K562 (cell line): ENCODE measurements around the gene PRR15L.

ENCODE experiments used
- EZH2 ChIP-seq: IDR thresholded peaks from 2 replicates; pipeline ENCODE4 v1.6.1; 2012; ENCODE audit warnings: low read depth, mild to moderate bottlenecking, inconsistent platforms, low read length, borderline replicate concordance
- FOXA3 ChIP-seq, 2 experiments: fragments of 450-650 bp in 1 of 2; sonication (generic) in 1 of 2; formaldehyde crosslinking; IDR thresholded peaks in 1 of 2; conservative IDR thresholded peaks in 1 of 2; 2 replicates each; pipeline versions ENCODE4 v1.4.0 to v1.8.0; 2020 to 2022; ENCODE audit warnings: mild to moderate bottlenecking in 2 of 2, missing genetic modification reagents in 1 of 2
- MYC ChIP-seq, 2 experiments: fragments of 250-450 bp in 1 of 2; sonication (Bioruptor Pico) in 1 of 2; IDR thresholded peaks; 2 replicates each; pipeline versions ENCODE4 v1.5.1 to v1.6.1; 2012 to 2021; ENCODE audit warnings: low read depth in 2 of 2, borderline replicate concordance in 1 of 2, improper control_type of control experiment in 1 of 2, low read length in 1 of 2, mild to moderate bottlenecking in 1 of 2, moderate library complexity in 1 of 2
- NFIC ChIP-seq: fragments of 450-650 bp; IDR thresholded peaks from 2 replicates; pipeline ENCODE4 v1.6.1; 2017; ENCODE audit warnings: mild to moderate bottlenecking, inconsistent platforms
- POLR2A ChIP-seq: fragments of 450-650 bp; conservative IDR thresholded peaks from 2 replicates; pipeline ENCODE4 v1.6.1; 2016
- POLR2G ChIP-seq: fragments of 200-400 bp; formaldehyde crosslinking; IDR thresholded peaks from 2 replicates; pipeline ENCODE4 v1.6.1; 2017; ENCODE audit warnings: low read depth, mild to moderate bottlenecking, antibody characterized with exemption, low read length, moderate library complexity
- SETDB1 ChIP-seq: IDR thresholded peaks from one replicate; pipeline ENCODE4 v1.6.1; 2012; ENCODE audit warnings: low read length, control low read depth, inconsistent platforms
- SIN3A ChIP-seq, 2 experiments: fragments of 150-350 bp in 1 of 2; IDR thresholded peaks; 2 replicates each; pipeline ENCODE4 v1.6.1; 2011 to 2016; ENCODE audit warnings: borderline replicate concordance in 2 of 2, low read depth in 2 of 2, low read length in 2 of 2, mild to moderate bottlenecking in 2 of 2, moderate library complexity in 2 of 2; ENCODE audit not compliant: control insufficient read depth in 1 of 2
- ZNF121 ChIP-seq: sonication (generic); formaldehyde crosslinking; conservative IDR thresholded peaks from 2 replicates; pipeline ENCODE4 v1.8.0; 2022; ENCODE audit warnings: missing genetic modification reagents
- ZNF184 ChIP-seq: sonication (generic); formaldehyde crosslinking; IDR thresholded peaks from 2 replicates; pipeline ENCODE4 v1.5.0; 2020; ENCODE audit warnings: missing genetic modification reagents
- TF ChIP-seq, protein P1 (sequence below), 3 experiments: IDR thresholded peaks in 2 of 3; conservative IDR thresholded peaks in 1 of 3; 2 replicates each; pipeline ENCODE4 v1.5.1; 2011 to 2012; ENCODE audit warnings: low read length in 3 of 3, mild to moderate bottlenecking in 3 of 3, control low read depth in 2 of 3, improper control_type of control experiment in 1 of 3, inconsistent platforms in 1 of 3, low read depth in 1 of 3, mixed read lengths in 1 of 3, moderate library complexity in 1 of 3; ENCODE audit not compliant: insufficient read depth in 2 of 3

DNA sequence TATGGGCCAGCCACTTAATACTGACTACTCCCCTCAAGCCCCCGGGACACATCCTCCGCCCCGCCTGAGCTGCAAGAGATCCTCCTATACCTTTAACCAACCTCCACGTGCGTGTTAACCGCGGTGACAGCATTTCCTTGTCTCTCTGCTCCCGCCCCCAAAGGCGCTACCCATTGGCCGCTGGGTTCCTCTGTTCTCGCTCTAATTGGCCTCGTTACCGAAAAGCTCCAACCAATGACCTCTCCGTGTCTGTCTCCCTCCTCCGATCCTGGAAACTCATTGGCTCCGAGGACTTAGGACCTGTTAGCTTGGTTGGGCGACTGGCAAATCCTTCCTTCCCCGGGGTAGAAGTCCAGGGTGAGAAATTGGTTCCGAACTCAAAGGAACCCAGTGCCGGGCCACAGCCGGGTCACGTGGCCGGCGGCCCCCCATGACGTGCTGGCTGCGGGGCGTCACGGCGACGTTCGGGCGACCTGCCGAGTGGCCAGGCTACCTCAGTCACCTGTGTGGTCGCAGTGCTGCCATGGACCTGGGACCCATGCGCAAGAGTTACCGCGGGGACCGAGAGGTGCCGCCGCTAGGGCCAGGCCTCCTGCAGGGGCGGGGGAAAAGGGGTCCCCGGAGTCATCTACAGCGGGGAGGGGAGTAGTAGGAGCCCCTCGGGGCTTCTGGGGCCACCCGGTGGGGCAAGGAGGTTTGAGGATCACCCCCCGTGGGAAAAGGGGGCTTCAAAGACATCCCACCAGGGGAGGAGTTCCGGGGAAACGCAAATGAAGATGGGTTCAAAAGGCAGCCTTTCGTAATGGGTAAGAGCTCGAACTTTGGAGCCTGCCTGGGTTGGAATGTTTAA lies 16.2 kb downstream of the PRR15L start, which contains the start of gene PNPO:
- TF ChIP-seq SIN3A (IDR thresholded peaks at IDR 0.05; ENCODE audit: borderline replicate concordance in 2 of 2, control insufficient read depth in 1 of 2, low read depth in 2 of 2, low read length in 2 of 2): 0 out of 4 replicates have a peak, but pooled peaks of 1 of the 2 experiments have one; percentile 30
- TF ChIP-seq FOXA3 (CRISPR knock-in tag; conservative IDR thresholded peaks at IDR 0.05 in 1 of 2, IDR thresholded peaks at IDR 0.05 in 1 of 2): no peak
- peak; percentile 83 for TF ChIP-seq POLR2A
- TF ChIP-seq, protein P1, sequence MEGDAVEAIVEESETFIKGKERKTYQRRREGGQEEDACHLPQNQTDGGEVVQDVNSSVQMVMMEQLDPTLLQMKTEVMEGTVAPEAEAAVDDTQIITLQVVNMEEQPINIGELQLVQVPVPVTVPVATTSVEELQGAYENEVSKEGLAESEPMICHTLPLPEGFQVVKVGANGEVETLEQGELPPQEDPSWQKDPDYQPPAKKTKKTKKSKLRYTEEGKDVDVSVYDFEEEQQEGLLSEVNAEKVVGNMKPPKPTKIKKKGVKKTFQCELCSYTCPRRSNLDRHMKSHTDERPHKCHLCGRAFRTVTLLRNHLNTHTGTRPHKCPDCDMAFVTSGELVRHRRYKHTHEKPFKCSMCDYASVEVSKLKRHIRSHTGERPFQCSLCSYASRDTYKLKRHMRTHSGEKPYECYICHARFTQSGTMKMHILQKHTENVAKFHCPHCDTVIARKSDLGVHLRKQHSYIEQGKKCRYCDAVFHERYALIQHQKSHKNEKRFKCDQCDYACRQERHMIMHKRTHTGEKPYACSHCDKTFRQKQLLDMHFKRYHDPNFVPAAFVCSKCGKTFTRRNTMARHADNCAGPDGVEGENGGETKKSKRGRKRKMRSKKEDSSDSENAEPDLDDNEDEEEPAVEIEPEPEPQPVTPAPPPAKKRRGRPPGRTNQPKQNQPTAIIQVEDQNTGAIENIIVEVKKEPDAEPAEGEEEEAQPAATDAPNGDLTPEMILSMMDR (IDR thresholded peaks at IDR 0.05 in 2 of 3, conservative IDR thresholded peaks at IDR 0.05 in 1 of 3; ENCODE audit: insufficient read depth in 2 of 3, low read depth in 1 of 3, low read length in 3 of 3): no peak
- TF ChIP-seq ZNF121: no peak
- no peak for TF ChIP-seq SETDB1
- peak; percentile 91 for TF ChIP-seq POLR2G
- no peak for TF ChIP-seq ZNF184
- TF ChIP-seq MYC (IDR thresholded peaks at IDR 0.05; ENCODE audit: low read depth, low read length): peak; percentile 99
- TF ChIP-seq MYC (CRISPR knock-in tag; IDR thresholded peaks at IDR 0.05; ENCODE audit: borderline replicate concordance, low read depth): peak; percentile 78; the same call in 1 of the 2 replicates
- TF ChIP-seq EZH2: no peak
- no peak for TF ChIP-seq NFIC
